Thyroid gland (tissue), 4 donors: ENCODE data around the gene SMOC1.

Source experiments
- POLR2A ChIP-seq, 2 donors: fragments of 450-650 bp; IDR thresholded peaks; one replicate each; pipeline ENCODE4 v1.6.1; 2017; ENCODE audit warnings: antibody characterized with exemption in 2 of 2, mild to moderate bottlenecking in 2 of 2, moderate library complexity in 1 of 2
- TF ChIP-seq, protein P1 (sequence below), 6 experiments: fragments of 200-600 bp in 3 of 6; fragments of 450-650 bp in 3 of 6; sonication (generic) in 3 of 6; IDR thresholded peaks; one replicate each; pipeline ENCODE4 v1.5.1; 2016 to 2019; ENCODE audit warnings: antibody characterized with exemption in 6 of 6, mild to moderate bottlenecking in 2 of 6, inconsistent platforms in 1 of 6, moderate library complexity in 1 of 6

DNA sequence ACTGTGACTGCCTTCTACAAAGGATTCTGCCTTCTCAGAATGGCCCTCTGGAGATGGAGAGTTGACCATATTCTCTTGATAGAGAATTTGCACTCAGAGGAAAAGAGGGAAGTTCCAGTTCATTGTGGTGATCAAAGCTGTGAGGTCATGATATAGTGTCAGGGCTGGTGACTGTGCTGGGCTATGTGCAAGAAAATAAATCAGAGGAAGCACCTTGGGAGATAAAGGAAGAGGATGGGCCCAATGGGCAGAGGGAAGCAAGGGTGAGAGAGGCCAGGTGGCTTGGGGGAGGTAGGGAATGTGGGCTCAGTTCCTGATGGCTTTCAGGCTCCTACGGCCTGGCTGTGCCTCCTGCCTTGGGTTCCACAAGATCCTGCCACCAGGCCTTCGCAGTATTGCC lies 163.8 kb downstream of the SMOC1 start:
- TF ChIP-seq, protein P1, sequence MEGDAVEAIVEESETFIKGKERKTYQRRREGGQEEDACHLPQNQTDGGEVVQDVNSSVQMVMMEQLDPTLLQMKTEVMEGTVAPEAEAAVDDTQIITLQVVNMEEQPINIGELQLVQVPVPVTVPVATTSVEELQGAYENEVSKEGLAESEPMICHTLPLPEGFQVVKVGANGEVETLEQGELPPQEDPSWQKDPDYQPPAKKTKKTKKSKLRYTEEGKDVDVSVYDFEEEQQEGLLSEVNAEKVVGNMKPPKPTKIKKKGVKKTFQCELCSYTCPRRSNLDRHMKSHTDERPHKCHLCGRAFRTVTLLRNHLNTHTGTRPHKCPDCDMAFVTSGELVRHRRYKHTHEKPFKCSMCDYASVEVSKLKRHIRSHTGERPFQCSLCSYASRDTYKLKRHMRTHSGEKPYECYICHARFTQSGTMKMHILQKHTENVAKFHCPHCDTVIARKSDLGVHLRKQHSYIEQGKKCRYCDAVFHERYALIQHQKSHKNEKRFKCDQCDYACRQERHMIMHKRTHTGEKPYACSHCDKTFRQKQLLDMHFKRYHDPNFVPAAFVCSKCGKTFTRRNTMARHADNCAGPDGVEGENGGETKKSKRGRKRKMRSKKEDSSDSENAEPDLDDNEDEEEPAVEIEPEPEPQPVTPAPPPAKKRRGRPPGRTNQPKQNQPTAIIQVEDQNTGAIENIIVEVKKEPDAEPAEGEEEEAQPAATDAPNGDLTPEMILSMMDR (IDR thresholded peaks at IDR 0.05), result no peak
- TF ChIP-seq POLR2A (IDR thresholded peaks at IDR 0.05), result no peak
